22Rv1 (cell line): Measurements from ENCODE around the gene SLC9A4.

Experiments
- CTCF ChIP-seq: fragments of 450-650 bp; IDR thresholded peaks from 2 replicates; pipeline ENCODE4 v1.5.1; 2017; ENCODE audit warnings: mild to moderate bottlenecking
- ZFX ChIP-seq: fragments of 450-650 bp; IDR thresholded peaks from 2 replicates; pipeline ENCODE4 v1.6.1; 2017; ENCODE audit warnings: antibody characterized with exemption, borderline replicate concordance

- TF ChIP-seq CTCF (no peak), ZFX (no peak)
Measured at GRCh38 chr2:102514061-102514785, 41.2 kb downstream of the SLC9A4 start.
